GM13976 (cell line): ENCODE measurements around the gene GALK2.

Experiments
- DNase-seq: peaks from one replicate; pipeline ENCODE4 v3.0.0; 2012; ENCODE audit warnings: low spot score
- in situ Hi-C: fragments of 300-500 bp; cut with MboI; formaldehyde crosslinking; loops from one replicate; pipeline ENCODE4 v1.12.0; 2022; ENCODE audit warnings: low sequenced_read_pairs, mixed read lengths, inconsistent platforms; ENCODE audit not compliant: unreplicated experiment
- TF ChIP-seq, protein P1 (sequence below): IDR thresholded peaks from 2 replicates; pipeline ENCODE4 v1.5.1; 2012; ENCODE audit warnings: borderline replicate concordance, mild to moderate bottlenecking; ENCODE audit not compliant: insufficient read depth; ENCODE audit errors: extremely low read depth, missing control alignments, control extremely low read depth

GALK2 gene

DNA sequence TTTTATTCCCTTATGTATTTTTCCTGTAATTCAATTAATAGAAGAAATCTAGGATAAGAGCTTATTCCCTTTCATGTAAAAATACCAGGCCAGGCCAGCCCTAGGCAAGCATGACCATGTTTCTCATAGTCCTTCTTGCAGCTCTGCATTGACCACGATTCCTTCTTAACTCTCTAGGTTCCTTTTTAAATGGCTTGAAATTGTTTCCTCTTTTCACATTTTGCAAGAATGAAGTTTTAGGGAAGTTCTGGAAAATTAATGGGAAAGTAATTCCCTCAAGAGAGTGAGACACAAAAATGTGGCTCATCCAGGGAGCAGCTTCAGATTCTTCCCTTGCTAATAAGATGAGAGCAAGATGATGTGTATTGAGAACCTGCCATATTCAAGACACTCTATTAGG lies 136.5 kb downstream of the GALK2 start:
- DNase-seq: no peak
- TF ChIP-seq, protein P1, sequence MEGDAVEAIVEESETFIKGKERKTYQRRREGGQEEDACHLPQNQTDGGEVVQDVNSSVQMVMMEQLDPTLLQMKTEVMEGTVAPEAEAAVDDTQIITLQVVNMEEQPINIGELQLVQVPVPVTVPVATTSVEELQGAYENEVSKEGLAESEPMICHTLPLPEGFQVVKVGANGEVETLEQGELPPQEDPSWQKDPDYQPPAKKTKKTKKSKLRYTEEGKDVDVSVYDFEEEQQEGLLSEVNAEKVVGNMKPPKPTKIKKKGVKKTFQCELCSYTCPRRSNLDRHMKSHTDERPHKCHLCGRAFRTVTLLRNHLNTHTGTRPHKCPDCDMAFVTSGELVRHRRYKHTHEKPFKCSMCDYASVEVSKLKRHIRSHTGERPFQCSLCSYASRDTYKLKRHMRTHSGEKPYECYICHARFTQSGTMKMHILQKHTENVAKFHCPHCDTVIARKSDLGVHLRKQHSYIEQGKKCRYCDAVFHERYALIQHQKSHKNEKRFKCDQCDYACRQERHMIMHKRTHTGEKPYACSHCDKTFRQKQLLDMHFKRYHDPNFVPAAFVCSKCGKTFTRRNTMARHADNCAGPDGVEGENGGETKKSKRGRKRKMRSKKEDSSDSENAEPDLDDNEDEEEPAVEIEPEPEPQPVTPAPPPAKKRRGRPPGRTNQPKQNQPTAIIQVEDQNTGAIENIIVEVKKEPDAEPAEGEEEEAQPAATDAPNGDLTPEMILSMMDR: no peak
- in situ Hi-C loops: no loop called here

DNA sequence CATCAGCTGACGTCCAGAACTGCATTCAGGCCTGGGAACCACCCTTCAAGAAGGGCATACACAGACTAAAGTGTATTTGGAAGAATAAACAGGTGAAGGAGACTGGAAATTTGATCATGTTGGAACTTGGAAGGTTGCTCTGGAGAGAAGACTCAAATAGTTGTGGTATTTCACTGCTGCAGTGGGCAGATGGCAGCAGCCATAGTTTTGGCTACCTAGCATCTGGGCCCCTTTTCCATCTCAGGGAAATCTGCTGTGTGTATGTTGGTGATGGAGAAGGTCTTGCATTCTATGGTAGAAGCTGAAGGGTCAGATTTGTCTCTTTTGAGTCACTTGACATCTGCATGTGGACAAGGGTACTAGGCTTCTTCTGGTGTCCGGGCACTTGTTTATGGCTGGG lies 138.6 kb downstream of the GALK2 start:
- no peak for DNase-seq
- TF ChIP-seq, protein P1: no peak
- in situ Hi-C loops: no loop called here

DNA sequence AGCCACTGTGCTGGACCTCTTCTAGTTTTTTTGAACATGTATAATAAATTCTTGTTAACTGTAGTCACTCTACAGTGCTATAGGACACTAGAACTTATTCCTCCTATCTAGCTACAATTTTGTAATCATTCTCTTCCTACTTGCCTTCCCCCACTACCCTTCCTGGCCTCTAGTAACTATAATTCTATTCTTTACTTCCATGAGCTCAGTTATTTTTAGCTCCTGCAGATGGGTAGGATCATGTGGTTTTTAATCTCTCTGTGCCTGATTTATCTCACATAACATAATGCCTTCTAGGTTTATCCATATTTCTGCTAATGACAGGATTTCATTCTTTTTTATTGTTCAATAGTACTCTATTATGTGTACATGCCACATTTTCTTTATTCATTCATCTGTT lies 139.8 kb downstream of the GALK2 start:
- in situ Hi-C loops: no loop called here
- TF ChIP-seq, protein P1: no peak
- DNase-seq: no peak

DNA sequence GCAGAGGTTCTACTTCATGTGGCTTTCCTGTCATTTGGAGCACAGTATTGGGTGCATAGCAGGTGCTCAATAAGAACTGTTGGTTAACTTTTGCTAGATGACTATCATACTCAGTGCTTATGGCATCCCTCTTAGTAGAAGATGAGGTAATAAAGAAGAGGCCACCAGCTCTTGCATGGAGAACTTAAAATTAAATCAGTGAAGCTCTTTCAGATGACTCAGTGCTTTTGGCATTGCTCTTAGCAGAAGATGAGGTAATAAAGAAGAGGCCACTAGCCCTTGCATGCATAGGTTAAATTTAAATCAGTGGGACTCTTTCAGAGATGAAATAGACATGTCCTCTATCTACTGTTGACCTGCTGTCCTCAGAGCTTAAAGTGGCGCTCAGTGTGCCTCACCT lies 143.6 kb downstream of the GALK2 start:
- TF ChIP-seq, protein P1: no peak
- no peak for DNase-seq
- in situ Hi-C loops: no loop called here

DNA sequence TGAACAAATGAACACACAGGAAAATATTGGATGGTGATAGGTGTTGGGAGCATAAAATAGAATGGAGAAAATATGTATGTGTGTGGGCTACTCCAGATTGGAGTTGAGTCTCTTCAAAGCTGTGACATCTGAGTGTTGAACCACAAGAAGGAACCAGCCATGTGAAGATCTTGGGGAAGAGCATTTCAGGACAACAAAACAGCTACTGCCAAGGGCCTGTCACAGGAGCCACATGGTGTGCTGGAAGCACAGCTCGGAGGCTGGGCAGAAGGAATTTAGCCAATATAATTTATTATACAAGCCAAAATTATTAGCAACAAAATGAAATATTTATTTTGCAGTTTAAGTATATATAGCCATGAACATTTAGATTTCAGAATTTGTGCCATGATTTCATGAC lies 144.7 kb downstream of the GALK2 start:
- TF ChIP-seq, protein P1: no peak
- no peak for DNase-seq
- in situ Hi-C loops: no loop called here

DNA sequence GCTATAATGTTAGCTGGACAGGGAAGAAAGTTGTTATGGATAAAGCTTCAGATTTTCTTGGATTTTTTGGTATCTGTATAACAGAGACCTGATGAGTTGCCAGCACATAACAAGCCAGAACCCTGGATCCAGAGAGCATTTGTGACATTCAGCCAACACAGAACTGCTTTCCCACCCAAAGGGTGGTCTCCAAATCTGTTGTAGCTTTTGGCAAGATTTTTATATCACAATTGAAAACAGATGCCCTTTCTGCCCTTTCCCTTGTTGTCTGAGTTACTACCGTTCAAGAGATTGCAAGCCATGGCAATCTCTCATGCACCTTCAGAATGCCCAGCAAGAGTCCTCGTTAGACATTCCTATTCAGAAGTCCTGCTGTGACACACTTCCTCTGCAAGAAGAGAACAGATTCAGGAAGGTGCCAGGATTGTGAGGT lies 145.4 kb downstream of the GALK2 start:
- in situ Hi-C loops: no loop called here
- TF ChIP-seq, protein P1: no peak
- DNase-seq: no peak

DNA sequence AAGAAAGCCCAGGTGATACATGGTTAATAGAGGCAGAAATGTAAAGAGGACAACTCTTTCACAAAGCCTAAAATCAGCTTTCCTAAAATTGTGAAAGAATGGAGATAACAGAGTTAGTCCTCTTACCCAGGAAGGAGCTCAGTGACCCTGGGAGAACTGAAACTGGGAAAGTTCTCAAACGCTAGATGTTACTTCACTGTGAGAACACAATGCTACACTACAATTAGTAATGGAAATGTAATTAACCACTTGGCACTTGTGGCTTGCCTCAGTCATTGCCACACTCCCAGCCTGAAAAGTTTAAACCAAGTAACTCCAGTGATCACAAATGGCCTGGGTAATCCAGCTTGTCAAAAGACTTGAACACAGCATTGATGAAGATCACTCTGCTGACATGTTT lies 150.3 kb downstream of the GALK2 start:
- in situ Hi-C loops: no loop called here

More for the DNA sequence above, 150.3 kb downstream of the GALK2 start:
- TF ChIP-seq, protein P1: no peak
- DNase-seq: no peak
